Astrocyte of the cerebellum (primary cell): ENCODE data around the gene SESN1.

Experiments
- DNase-seq: peaks from one replicate; pipeline ENCODE4 v3.0.0-alpha.2; 2011; ENCODE audit warnings: low read depth
- H3K4me3 ChIP-seq: 2 replicates; pipeline ENCODE4 v1.5.1; 2011; ENCODE audit warnings: mild to moderate bottlenecking, low read depth, low read length, moderate library complexity
- CTCF ChIP-seq: IDR thresholded peaks from 2 replicates; pipeline ENCODE4 v1.5.1; 2012; ENCODE audit warnings: low read length, low read depth, moderate library complexity, mild to moderate bottlenecking; ENCODE audit errors: missing control alignments
- in situ Hi-C: cut with HindIII; loops from 2 replicates; pipeline ENCODE4 v1.10.0; 2017; ENCODE audit warnings: low sequenced_read_pairs

SESN1 gene

DNA sequence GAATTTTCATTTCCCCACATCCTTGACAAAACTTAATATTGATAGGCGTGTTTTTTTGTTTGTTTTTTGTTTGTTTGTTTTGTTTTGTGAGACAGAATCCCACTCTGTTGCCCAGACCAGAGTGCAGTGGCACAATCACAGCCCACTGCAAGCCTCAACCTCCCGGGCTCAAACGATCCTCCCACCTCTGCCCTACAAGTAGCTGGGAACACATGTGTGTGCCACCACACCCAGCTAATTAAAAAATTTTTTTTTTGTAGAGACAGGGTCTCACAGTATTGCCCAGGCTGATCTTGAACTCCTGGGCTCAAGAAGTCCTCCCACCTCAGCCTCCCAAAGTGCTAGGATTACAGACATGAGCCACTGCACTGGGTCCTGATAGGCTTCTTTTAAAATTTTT is 9.9 kb upstream of the SESN1 start:
- H3K4me3 ChIP-seq: no peak overlapping the region
- in situ Hi-C loops: no loop called here
- TF ChIP-seq CTCF: no peak
- DNase-seq: no peak

- no peak for DNase-seq
- in situ Hi-C loops: no loop called here
- no peak for TF ChIP-seq CTCF
Observed at GRCh38 chr6:109103942-109104341, 9.3 kb upstream of the SESN1 start.

GRCh38 chr6:109102762-109103161 is 8.1 kb upstream of the SESN1 start:
- no peak for TF ChIP-seq CTCF
- DNase-seq: no peak
- no peak overlapping the region for H3K4me3 ChIP-seq
- in situ Hi-C loops: no loop called here

More at GRCh38 chr6:109103942-109104341, 9.3 kb upstream of the SESN1 start:
- H3K4me3 ChIP-seq: no peak overlapping the region

GRCh38 chr6:109097661-109098060 is 3.0 kb upstream of the SESN1 start:
- in situ Hi-C loops: no loop called here
- TF ChIP-seq CTCF: no peak
- no peak for DNase-seq
- H3K4me3 ChIP-seq: no peak overlapping the region

GRCh38 chr6:109096208-109096607 is 1.6 kb upstream of the SESN1 start:
- in situ Hi-C loops: no loop called here
- peak overlapping the region; percentile 79 for H3K4me3 ChIP-seq
- no peak for DNase-seq
- TF ChIP-seq CTCF: no peak

- no peak for TF ChIP-seq CTCF
- in situ Hi-C loops: no loop called here
- DNase-seq: no peak
- H3K4me3 ChIP-seq: peak overlapping the region; percentile 79
Observed at GRCh38 chr6:109095835-109096084, 1.1 kb upstream of the SESN1 start.
